GM23248 (cell line): ENCODE results near the gene LCN9. TPM values are rescaled to one million over a fixed set of nuclear protein-coding genes. Genes with fewer than 3 reads are reported as not detected.

Source experiments
- DNase-seq: peaks from one replicate; pipeline ENCODE4 v3.0.0-alpha.2; 2015
- H2AFZ ChIP-seq: fragments of 200-600 bp; sonication (generic); 2 replicates; pipeline ENCODE4 v1.6.1; 2016; ENCODE audit warnings: antibody characterized with exemption
- H3F3A ChIP-seq: fragments of 200-600 bp; sonication (generic); 2 replicates; pipeline ENCODE4 v1.6.1; 2016; ENCODE audit warnings: mild to moderate bottlenecking, antibody characterized with exemption, mixed run types; ENCODE audit not compliant: insufficient read depth
- H3K27ac ChIP-seq: fragments of 200-600 bp; sonication (generic); 2 replicates; pipeline ENCODE4 v1.5.1; 2016; ENCODE audit warnings: mild to moderate bottlenecking
- H3K27me3 ChIP-seq: fragments of 200-600 bp; sonication (generic); replicated peaks from 2 replicates; pipeline ENCODE4 v1.6.1; 2016; ENCODE audit warnings: mild to moderate bottlenecking; ENCODE audit not compliant: insufficient read depth
- H3K36me3 ChIP-seq: fragments of 200-600 bp; sonication (generic); 2 replicates; pipeline ENCODE4 v1.6.1; 2016; ENCODE audit warnings: low read depth, mild to moderate bottlenecking
- H3K4me1 ChIP-seq: fragments of 200-600 bp; sonication (generic); 2 replicates; pipeline ENCODE4 v1.6.1; 2016; ENCODE audit warnings: mild to moderate bottlenecking; ENCODE audit not compliant: insufficient read depth
- H3K4me2 ChIP-seq: fragments of 200-600 bp; sonication (generic); one replicate; pipeline ENCODE4 v1.6.1; 2016; ENCODE audit warnings: mild to moderate bottlenecking; ENCODE audit not compliant: unreplicated experiment
- H3K4me3 ChIP-seq: fragments of 200-600 bp; sonication (generic); 2 replicates; pipeline ENCODE4 v1.5.1; 2016; ENCODE audit warnings: mild to moderate bottlenecking
- H3K79me2 ChIP-seq: fragments of 200-600 bp; sonication (generic); 2 replicates; pipeline ENCODE4 v1.6.1; 2016; ENCODE audit warnings: mild to moderate bottlenecking; ENCODE audit not compliant: insufficient read depth
- H3K9ac ChIP-seq: fragments of 200-600 bp; sonication (generic); 2 replicates; pipeline ENCODE4 v1.6.1; 2016; ENCODE audit warnings: mild to moderate bottlenecking
- H3K9me2 ChIP-seq: fragments of 200-600 bp; sonication (generic); 2 replicates; pipeline ENCODE4 v1.6.1; 2016; ENCODE audit warnings: mixed run types, mild to moderate bottlenecking, moderate library complexity; ENCODE audit not compliant: insufficient read depth
- H3K9me3 ChIP-seq: fragments of 200-600 bp; sonication (generic); one replicate; pipeline ENCODE4 v1.6.1; 2017; ENCODE audit warnings: low read depth
- H4K20me1 ChIP-seq: fragments of 200-600 bp; sonication (generic); 2 replicates; pipeline ENCODE4 v1.6.0; 2016; ENCODE audit not compliant: insufficient read depth
- EZH2 ChIP-seq: fragments of 200-600 bp; sonication (generic); IDR thresholded peaks from 2 replicates; pipeline ENCODE4 v1.6.1; 2018; ENCODE audit warnings: antibody characterized with exemption, mild to moderate bottlenecking; ENCODE audit not compliant: insufficient read depth, poor library complexity, severe bottlenecking
- EZH2phosphoT487 ChIP-seq: fragments of 200-600 bp; sonication (generic); IDR thresholded peaks from 2 replicates; pipeline ENCODE4 v1.6.1; 2018; ENCODE audit warnings: antibody characterized with exemption, moderate library complexity, mild to moderate bottlenecking, low read depth; ENCODE audit not compliant: insufficient read depth
- WGBS, 2 experiments: methylation state at CpG; one replicate each; pipeline ENCODE4 v1.1.6; 2015 to 2017; ENCODE audit warnings: low lambda C conversion rate in 2 of 2, low coverage in 1 of 2; ENCODE audit errors: missing lambda C conversion rate in 2 of 2; 5-methylcytosine and 5-hydroxymethylcytosine counted together
- in situ Hi-C: fragments of 300-500 bp; cut with MboI; formaldehyde crosslinking; loops from 2 replicates; pipeline ENCODE4 v1.15.0; 2020
- polyA plus RNA-seq: library from polyadenylated mRNA; unstranded; fragments of >200 nt; fragmentation: Nextera tagmentation; extraction: Ambion mirVana; gene quantifications from 2 replicates; pipeline ENCODE4 v1.2.1, GENCODE V29; 2016
- total RNA-seq: library from RNA; depleted of rRNA; stranded (reverse); fragments of >200 nt; shearing (Covaris generic); gene quantifications from 2 replicates; pipeline ENCODE4 v1.2.3, GENCODE V29; 2014

LCN9 gene
- total and polyA plus RNA-seq, 2 experiments from 2014 or later, result not detected

DNA sequence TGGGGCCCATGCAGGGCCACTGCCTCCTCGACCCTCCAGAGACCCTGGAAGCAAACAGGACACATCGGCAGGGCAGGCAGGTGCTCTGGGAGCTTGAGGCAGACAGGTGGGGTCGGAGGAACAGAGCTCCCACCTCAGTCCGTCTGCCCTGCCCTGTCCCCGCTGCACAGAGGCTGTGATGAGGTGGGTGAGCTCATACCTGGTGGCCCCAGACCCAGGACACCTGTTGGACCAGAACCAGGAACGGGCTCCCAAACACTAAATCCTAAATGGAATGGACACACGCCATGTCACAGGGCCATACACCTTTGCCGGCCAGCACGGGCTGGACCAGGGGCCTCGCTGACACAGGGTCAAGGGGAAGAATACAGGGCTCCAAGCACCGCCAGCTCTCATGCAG, 30.7 kb downstream of the LCN9 start:
- H3K4me3 ChIP-seq, result no peak overlapping the region
- WGBS, 2 experiments, result 54 to 61% methylated on average over 11 of the region's 11 CpGs
- H3K9ac ChIP-seq, result no peak overlapping the region
- H3K4me1 ChIP-seq, result no peaks in the 10 kb centered on the region
- H3K27ac ChIP-seq, result no peak overlapping the region
- H2AFZ ChIP-seq, result no peak overlapping the region
- H4K20me1 ChIP-seq, result no peaks in the 10 kb centered on the region
- H3K9me2 ChIP-seq, result no peaks in the 10 kb centered on the region
- DNase-seq, result no peak
- in situ Hi-C loops, result no loop called here
- H3K36me3 ChIP-seq, result no peaks in the 10 kb centered on the region
- H3F3A ChIP-seq, result no peaks in the 10 kb centered on the region
- H3K4me2 ChIP-seq, result no peak overlapping the region
- H3K27me3 ChIP-seq, result no peaks in the 10 kb centered on the region; the same call in 1 of the 2 replicates
- no peaks in the 10 kb centered on the region for H3K79me2 ChIP-seq
- no peaks in the 10 kb centered on the region for H3K9me3 ChIP-seq
- TF ChIP-seq EZH2 (no peak), EZH2phosphoT487 (no peak)

DNA sequence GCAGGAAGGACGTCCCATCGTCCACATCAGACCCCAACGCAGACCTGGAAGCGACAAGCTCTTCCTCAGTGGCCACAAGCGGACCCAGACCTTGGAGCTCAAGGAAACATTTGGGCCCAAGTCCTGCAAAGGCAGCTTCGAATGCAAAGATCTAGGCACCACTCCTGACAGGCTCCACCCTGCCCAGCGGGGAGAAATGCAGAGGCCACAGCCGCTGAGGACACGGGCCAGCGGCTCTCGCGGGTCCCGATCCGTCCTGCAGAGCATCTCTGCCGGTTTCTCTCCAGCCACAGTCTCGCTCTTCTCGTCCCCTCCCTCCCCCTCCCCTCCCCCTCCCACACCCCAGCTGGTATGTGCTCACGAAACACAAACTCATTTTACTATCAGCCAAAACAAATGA, 31.3 kb downstream of the LCN9 start:
- Histone ChIP-seq H3K4me2 (no peak overlapping the region), H3K4me1 (no peaks in the 10 kb centered on the region), H3K79me2 (no peaks in the 10 kb centered on the region), H2AFZ (no peak overlapping the region), H3K27ac (no peak overlapping the region), H4K20me1 (no peaks in the 10 kb centered on the region), H3K9ac (no peak overlapping the region), H3K36me3 (no peaks in the 10 kb centered on the region), H3K4me3 (no peak overlapping the region), H3K27me3 (no peaks in the 10 kb centered on the region; the same call in 1 of the 2 replicates), H3K9me3 (no peaks in the 10 kb centered on the region), H3F3A (no peaks in the 10 kb centered on the region), H3K9me2 (no peaks in the 10 kb centered on the region)
- WGBS, 2 experiments, result 65 to 69% methylated on average over 10 to 16 of the region's 18 CpGs
- in situ Hi-C loops, result no loop called here
- DNase-seq, result no peak
- TF ChIP-seq EZH2, result no peak
- no peak for TF ChIP-seq EZH2phosphoT487

DNA sequence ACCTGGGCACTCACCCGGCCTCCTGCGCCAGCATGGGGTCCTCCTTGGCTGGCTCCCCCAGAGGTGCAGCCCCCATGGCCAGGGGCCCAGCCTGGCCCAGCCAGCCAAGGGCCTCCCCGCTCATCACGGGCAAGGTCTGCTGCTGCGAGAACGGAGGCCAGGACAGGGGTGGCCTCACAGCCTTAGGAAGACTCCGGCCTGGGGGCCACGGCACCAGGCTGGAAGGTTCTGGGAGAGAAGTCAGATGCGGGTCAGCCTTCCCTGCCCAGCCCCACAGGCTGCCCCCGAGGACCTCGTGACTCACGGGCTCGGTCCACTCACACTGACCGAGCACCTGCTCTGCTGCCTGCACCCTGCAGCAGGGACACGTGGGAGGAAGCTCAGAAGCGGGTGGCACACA, 31.9 kb downstream of the LCN9 start:
- Histone ChIP-seq H3K9ac (no peak overlapping the region), H4K20me1 (no peaks in the 10 kb centered on the region), H3K4me1 (no peaks in the 10 kb centered on the region), H3K36me3 (no peaks in the 10 kb centered on the region), H3K27ac (no peak overlapping the region), H3K9me2 (no peaks in the 10 kb centered on the region), H3K9me3 (no peaks in the 10 kb centered on the region), H3K79me2 (no peaks in the 10 kb centered on the region), H3K27me3 (no peaks in the 10 kb centered on the region; the same call in 1 of the 2 replicates), H3F3A (no peaks in the 10 kb centered on the region), H3K4me2 (no peak overlapping the region), H2AFZ (no peak overlapping the region), H3K4me3 (no peak overlapping the region)
- no peak for DNase-seq
- no peak for TF ChIP-seq EZH2
- TF ChIP-seq EZH2phosphoT487, result no peak
- WGBS, 2 experiments, result 67 to 68% methylated on average over 16 of the region's 16 CpGs
- in situ Hi-C loops, result no loop called here

DNA sequence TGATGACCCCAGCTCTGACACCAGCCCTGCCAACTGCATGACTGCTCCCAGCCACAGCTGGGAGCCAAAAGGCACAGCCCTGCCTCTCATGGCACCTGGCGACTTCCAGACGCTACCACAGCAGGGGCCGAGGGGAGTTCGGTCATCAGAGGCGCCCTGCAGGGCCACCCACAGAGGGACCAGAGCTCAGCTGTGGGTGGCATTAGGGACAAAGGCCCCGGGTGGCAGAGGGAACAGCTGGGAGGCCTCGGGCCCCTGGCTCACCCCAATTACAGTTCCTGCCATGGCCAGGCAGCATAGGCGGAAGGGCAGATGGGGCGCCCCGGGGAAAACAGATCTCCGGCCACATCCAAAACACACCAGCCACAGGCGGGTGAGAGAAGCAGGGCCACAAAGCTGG, 32.5 kb downstream of the LCN9 start:
- TF ChIP-seq EZH2 (no peak), EZH2phosphoT487 (no peak)
- WGBS, 2 experiments, result 36 to 49% methylated on average over 10 to 12 of the region's 12 CpGs
- H3K9ac ChIP-seq, result no peak overlapping the region
- no peaks in the 10 kb centered on the region; the same call in 1 of the 2 replicates for H3K27me3 ChIP-seq
- H3K4me3 ChIP-seq, result no peak overlapping the region
- no peaks in the 10 kb centered on the region for H3K79me2 ChIP-seq
- H3K9me2 ChIP-seq, result no peaks in the 10 kb centered on the region
- H2AFZ ChIP-seq, result no peak overlapping the region
- no peak overlapping the region for H3K27ac ChIP-seq
- H3K4me2 ChIP-seq, result no peak overlapping the region
- H3K36me3 ChIP-seq, result no peaks in the 10 kb centered on the region
- H3K9me3 ChIP-seq, result no peaks in the 10 kb centered on the region
- in situ Hi-C loops, result no loop called here
- H3K4me1 ChIP-seq, result no peaks in the 10 kb centered on the region
- DNase-seq, result no peak
- H3F3A ChIP-seq, result no peaks in the 10 kb centered on the region
- H4K20me1 ChIP-seq, result no peaks in the 10 kb centered on the region

DNA sequence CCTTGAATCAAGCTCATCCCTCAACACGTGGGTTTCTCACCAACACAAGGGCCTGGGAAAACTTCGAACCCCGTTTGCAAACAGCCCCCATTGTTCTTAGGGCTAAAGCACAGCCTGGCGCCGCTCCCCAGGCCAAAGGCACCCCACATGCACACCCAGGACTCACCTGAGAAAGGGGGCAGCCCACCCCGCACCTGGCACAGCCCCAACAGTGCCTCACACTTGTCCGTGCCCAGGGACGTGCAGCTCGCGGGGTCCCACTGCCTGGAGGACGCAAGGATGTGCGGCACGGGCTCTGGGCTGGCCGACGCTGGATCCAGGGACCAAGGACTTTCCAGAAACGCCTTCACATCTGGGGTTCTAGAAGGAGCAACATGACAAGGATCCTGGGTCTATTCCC, 33.3 kb downstream of the LCN9 start:
- no peaks in the 10 kb centered on the region for H3K4me1 ChIP-seq
- no peaks in the 10 kb centered on the region for H3K36me3 ChIP-seq
- no peaks in the 10 kb centered on the region for H3K9me3 ChIP-seq
- no peak overlapping the region for H3K4me3 ChIP-seq
- H3K9ac ChIP-seq, result no peak overlapping the region
- H4K20me1 ChIP-seq, result no peaks in the 10 kb centered on the region
- H3K27ac ChIP-seq, result no peak overlapping the region
- no peak for TF ChIP-seq EZH2phosphoT487
- H2AFZ ChIP-seq, result no peak overlapping the region
- WGBS, 2 experiments, result 56 to 57% methylated on average over 11 to 16 of the region's 16 CpGs
- H3K4me2 ChIP-seq, result no peak overlapping the region
- H3K79me2 ChIP-seq, result no peaks in the 10 kb centered on the region
- DNase-seq, result no peak
- in situ Hi-C loops, result no loop called here
- H3K9me2 ChIP-seq, result no peaks in the 10 kb centered on the region
- H3K27me3 ChIP-seq, result no peaks in the 10 kb centered on the region; the same call in 1 of the 2 replicates
- H3F3A ChIP-seq, result no peaks in the 10 kb centered on the region
